ENCODE measurements around the gene EIF2AK2.

- TF ChIP-seq RAD21 (IDR thresholded peaks at IDR 0.05; ENCODE audit: insufficient read depth, low read depth, low read length): no peak
- no peak for TF ChIP-seq REST (IDR thresholded peaks at IDR 0.05; ENCODE audit: low read depth, low read length)
- TF ChIP-seq ZNF274 (IDR thresholded peaks at IDR 0.05; ENCODE audit: insufficient read depth, insufficient read length): no peak
- no peak for TF ChIP-seq CTCF (IDR thresholded peaks at IDR 0.05 in 2 of 3, conservative IDR thresholded peaks at IDR 0.05 in 1 of 3; ENCODE audit: control insufficient read depth in 2 of 3, extremely low read depth in 1 of 3, insufficient read depth in 1 of 3, low read depth in 3 of 3, low read length in 3 of 3)
- TF ChIP-seq CEBPB (IDR thresholded peaks at IDR 0.05; ENCODE audit: borderline replicate concordance in 1 of 2, low read depth in 2 of 2, low read length in 2 of 2): no peak
- no peak for TF ChIP-seq POLR2A (IDR thresholded peaks at IDR 0.05; ENCODE audit: low read depth, low read length)
- no peak for TF ChIP-seq PBX3 (IDR thresholded peaks at IDR 0.05; ENCODE audit: insufficient replicate concordance, low read depth, low read length)
- TF ChIP-seq TAF1 (IDR thresholded peaks at IDR 0.05; ENCODE audit: borderline replicate concordance, low read depth, low read length): no peak
- TF ChIP-seq JUNB (IDR thresholded peaks at IDR 0.05): no peak
- TF ChIP-seq ZBED1 (IDR thresholded peaks at IDR 0.05; ENCODE audit: borderline replicate concordance): no peak
- no peak for TF ChIP-seq NFIC (IDR thresholded peaks at IDR 0.05; ENCODE audit: low read depth, low read length)
- no peak for TF ChIP-seq CHD2 (IDR thresholded peaks at IDR 0.05; ENCODE audit: borderline replicate concordance, low read depth, low read length)
- TF ChIP-seq SPI1 (IDR thresholded peaks at IDR 0.05; ENCODE audit: borderline replicate concordance, insufficient read depth, low read depth, low read length): no peak
- no peak for TF ChIP-seq EZH2 (IDR thresholded peaks at IDR 0.05; ENCODE audit: borderline replicate concordance, control insufficient read depth, low read depth, low read length)
Measured at GRCh38 chr2:37203708-37204107, 46.9 kb upstream of the EIF2AK2 start.

Data from GM12878 (cell line).